Large intestine (tissue), 3 donors: ENCODE measurements around the gene ME3. TPM values are rescaled to one million over a fixed set of nuclear protein-coding genes. Genes with fewer than 3 reads are reported as not detected.
A peak's percentile ranks its signal among the peaks of the same experiment; 100 is the strongest.

Source experiments
- DNase-seq, 2 donors: peaks; one replicate each; pipeline versions ENCODE4 v3.0.0 to v3.0.0-alpha.2; 2013
- H3K27ac ChIP-seq: one replicate; pipeline ENCODE4 v1.5.1; 2013; ENCODE audit warnings: low read length
- H3K27me3 ChIP-seq: 2 replicates; pipeline ENCODE4 v1.6.1; 2013; ENCODE audit warnings: low read length; ENCODE audit not compliant: control insufficient read depth, insufficient read depth
- H3K36me3 ChIP-seq: 2 replicates; pipeline ENCODE4 v1.6.1; 2013; ENCODE audit warnings: low read length; ENCODE audit not compliant: control insufficient read depth, insufficient read depth
- H3K4me1 ChIP-seq: one replicate; pipeline ENCODE4 v1.6.1; 2013; ENCODE audit warnings: low read length; ENCODE audit not compliant: control insufficient read depth, insufficient read depth
- H3K4me3 ChIP-seq: one replicate; pipeline ENCODE4 v1.5.1; 2013; ENCODE audit warnings: low read length
- H3K9me3 ChIP-seq: one replicate; pipeline ENCODE4 v1.6.1; 2013; ENCODE audit warnings: mild to moderate bottlenecking, low read depth, low read length, moderate library complexity; ENCODE audit not compliant: control insufficient read depth
- WGBS: methylation state at CpG from one replicate; pipeline ENCODE4 v1.1.5; 2013; ENCODE audit warnings: low lambda C conversion rate; ENCODE audit not compliant: insufficient coverage; 5-methylcytosine and 5-hydroxymethylcytosine counted together
- polyA plus RNA-seq: library from polyadenylated mRNA; unstranded; fragments of 120-200 nt; gene quantifications from one replicate; pipeline ENCODE4 v1.2.1, GENCODE V29; 2013

ME3 gene
- polyA plus RNA-seq, 1 donor: 25.0 TPM

GRCh38 chr11:86638673-86639072 is 33.7 kb downstream of the ME3 start:
- H3K36me3 ChIP-seq: no peaks in the 10 kb centered on the region
- no peak for DNase-seq
- no peaks in the 10 kb centered on the region for H3K4me1 ChIP-seq
- no peaks in the 10 kb centered on the region for H3K9me3 ChIP-seq
- H3K4me3 ChIP-seq: no peak overlapping the region
- H3K27me3 ChIP-seq: no peaks in the 10 kb centered on the region
- no peak overlapping the region for H3K27ac ChIP-seq
- WGBS: no CpG with 5 or more reads among the region's 1 CpG

GRCh38 chr11:86637988-86638387 is 34.4 kb downstream of the ME3 start:
- Histone ChIP-seq H3K4me3 (no peak overlapping the region), H3K27ac (no peak overlapping the region), H3K9me3 (no peaks in the 10 kb centered on the region), H3K27me3 (no peaks in the 10 kb centered on the region), H3K36me3 (no peaks in the 10 kb centered on the region), H3K4me1 (no peaks in the 10 kb centered on the region)
- no peak for DNase-seq

- Histone ChIP-seq H3K4me3 (no peak overlapping the region), H3K27me3 (no peaks in the 10 kb centered on the region), H3K27ac (no peak overlapping the region), H3K36me3 (no peaks in the 10 kb centered on the region), H3K9me3 (no peaks in the 10 kb centered on the region), H3K4me1 (no peaks in the 10 kb centered on the region)
- no CpG with 5 or more reads among the region's 1 CpG for WGBS
- no peak for DNase-seq
Measured at GRCh38 chr11:86636275-86636674, 36.1 kb downstream of the ME3 start.

GRCh38 chr11:86632499-86633269 is 39.7 kb downstream of the ME3 start:
- WGBS: 40% methylated on average over 1 of the region's 6 CpGs
- no peak overlapping the region for H3K4me3 ChIP-seq
- no peaks in the 10 kb centered on the region for H3K36me3 ChIP-seq
- no peaks in the 10 kb centered on the region for H3K27me3 ChIP-seq
- H3K9me3 ChIP-seq: no peaks in the 10 kb centered on the region
- no peak for DNase-seq
- no peaks in the 10 kb centered on the region for H3K4me1 ChIP-seq
- H3K27ac ChIP-seq: no peak overlapping the region

- H3K27me3 ChIP-seq: no peaks in the 10 kb centered on the region
- DNase-seq: no peak
- no peaks in the 10 kb centered on the region for H3K4me1 ChIP-seq
- WGBS: no CpG with 5 or more reads among the region's 8 CpGs
- H3K27ac ChIP-seq: peak overlapping the region; percentile 15
- no peaks in the 10 kb centered on the region for H3K9me3 ChIP-seq
- no peaks in the 10 kb centered on the region for H3K36me3 ChIP-seq
- no peak overlapping the region for H3K4me3 ChIP-seq
Measured at GRCh38 chr11:86630229-86630981, 42.0 kb downstream of the ME3 start.

GRCh38 chr11:86629045-86629706 is 43.2 kb downstream of the ME3 start:
- no peaks in the 10 kb centered on the region for H3K9me3 ChIP-seq
- H3K36me3 ChIP-seq: no peaks in the 10 kb centered on the region
- WGBS: no CpG with 5 or more reads among the region's 7 CpGs
- no peak for DNase-seq
- H3K4me3 ChIP-seq: no peak overlapping the region
- no peaks in the 10 kb centered on the region for H3K4me1 ChIP-seq
- no peak overlapping the region for H3K27ac ChIP-seq
- no peaks in the 10 kb centered on the region for H3K27me3 ChIP-seq

GRCh38 chr11:86627776-86628455 is 44.5 kb downstream of the ME3 start:
- Histone ChIP-seq H3K9me3 (no peaks in the 10 kb centered on the region), H3K4me3 (no peak overlapping the region), H3K36me3 (no peaks in the 10 kb centered on the region), H3K27me3 (no peaks in the 10 kb centered on the region), H3K27ac (no peak overlapping the region), H3K4me1 (no peaks in the 10 kb centered on the region)
- DNase-seq: no peak
- 100% methylated on average over 1 of the region's 7 CpGs for WGBS

- no peak for DNase-seq
- H3K36me3 ChIP-seq: no peaks in the 10 kb centered on the region
- WGBS: no CpG with 5 or more reads among the region's 2 CpGs
- no peak overlapping the region for H3K4me3 ChIP-seq
- H3K9me3 ChIP-seq: no peaks in the 10 kb centered on the region
- H3K4me1 ChIP-seq: no peaks in the 10 kb centered on the region
- no peak overlapping the region for H3K27ac ChIP-seq
- no peaks in the 10 kb centered on the region for H3K27me3 ChIP-seq
Measured at GRCh38 chr11:86625981-86626380, 46.4 kb downstream of the ME3 start.

- Histone ChIP-seq H3K36me3 (no peaks in the 10 kb centered on the region), H3K4me1 (no peaks in the 10 kb centered on the region), H3K27ac (no peak overlapping the region), H3K9me3 (no peaks in the 10 kb centered on the region), H3K27me3 (no peaks in the 10 kb centered on the region), H3K4me3 (no peak overlapping the region)
- no CpG with 5 or more reads among the region's 2 CpGs for WGBS
- DNase-seq: no peak
Measured at GRCh38 chr11:86625544-86625943, 46.9 kb downstream of the ME3 start.

- H3K9me3 ChIP-seq: no peaks in the 10 kb centered on the region
- no peak overlapping the region for H3K4me3 ChIP-seq
- DNase-seq: no peak
- H3K27ac ChIP-seq: no peak overlapping the region
- 67% methylated on average over 2 of the region's 3 CpGs for WGBS
- H3K4me1 ChIP-seq: no peaks in the 10 kb centered on the region
- H3K27me3 ChIP-seq: no peaks in the 10 kb centered on the region
- H3K36me3 ChIP-seq: no peaks in the 10 kb centered on the region
Measured at GRCh38 chr11:86624366-86624765, 48.0 kb downstream of the ME3 start.
